GM18508 (cell line): ENCODE results near the gene LTBR.

ENCODE experiments used
- ATAC-seq: cut with Tn5 transposase; IDR thresholded peaks from one replicate; pipeline ENCODE4 v1.9.1; 2021; ENCODE audit warnings: moderate number of reproducible peaks; ENCODE audit not compliant: insufficient read depth, unreplicated experiment

LTBR gene

DNA sequence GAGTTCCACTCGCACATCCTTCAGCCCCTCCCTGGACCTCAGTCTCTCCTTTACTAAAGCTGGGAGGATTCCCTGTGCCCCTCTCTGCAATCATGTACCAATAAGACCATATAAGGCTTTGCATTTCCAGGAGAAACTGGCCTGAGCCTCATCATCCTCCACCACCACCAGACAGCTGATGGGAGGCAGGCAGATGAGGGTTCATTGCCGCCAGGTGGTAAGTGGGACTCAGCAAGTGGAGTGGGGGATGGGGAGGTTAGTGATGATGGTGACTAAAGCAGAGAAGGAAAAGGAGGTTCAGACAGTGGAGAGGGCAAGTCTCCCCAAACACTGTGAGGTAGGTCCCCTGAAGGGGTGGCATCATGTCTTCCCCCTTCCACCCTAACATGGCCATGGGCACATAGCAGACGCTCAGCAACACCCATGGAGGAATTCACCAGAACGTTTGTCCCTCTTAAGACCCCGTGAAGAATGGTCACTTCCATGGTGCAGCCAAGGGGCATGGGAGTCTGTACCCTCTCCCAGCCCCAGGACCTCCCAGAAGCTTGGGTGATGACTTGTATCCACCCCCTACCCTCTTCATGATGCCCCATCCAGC is 37.6 kb upstream of the LTBR start:
- ATAC-seq = no peak

- ATAC-seq = no peak
Observed at GRCh38 chr12:6346942-6347341, 37.0 kb upstream of the LTBR start.

- no peak for ATAC-seq
Observed at GRCh38 chr12:6347367-6348338, 36.3 kb upstream of the LTBR start.

GRCh38 chr12:6351622-6352021 is 32.3 kb upstream of the LTBR start:
- no peak for ATAC-seq

DNA sequence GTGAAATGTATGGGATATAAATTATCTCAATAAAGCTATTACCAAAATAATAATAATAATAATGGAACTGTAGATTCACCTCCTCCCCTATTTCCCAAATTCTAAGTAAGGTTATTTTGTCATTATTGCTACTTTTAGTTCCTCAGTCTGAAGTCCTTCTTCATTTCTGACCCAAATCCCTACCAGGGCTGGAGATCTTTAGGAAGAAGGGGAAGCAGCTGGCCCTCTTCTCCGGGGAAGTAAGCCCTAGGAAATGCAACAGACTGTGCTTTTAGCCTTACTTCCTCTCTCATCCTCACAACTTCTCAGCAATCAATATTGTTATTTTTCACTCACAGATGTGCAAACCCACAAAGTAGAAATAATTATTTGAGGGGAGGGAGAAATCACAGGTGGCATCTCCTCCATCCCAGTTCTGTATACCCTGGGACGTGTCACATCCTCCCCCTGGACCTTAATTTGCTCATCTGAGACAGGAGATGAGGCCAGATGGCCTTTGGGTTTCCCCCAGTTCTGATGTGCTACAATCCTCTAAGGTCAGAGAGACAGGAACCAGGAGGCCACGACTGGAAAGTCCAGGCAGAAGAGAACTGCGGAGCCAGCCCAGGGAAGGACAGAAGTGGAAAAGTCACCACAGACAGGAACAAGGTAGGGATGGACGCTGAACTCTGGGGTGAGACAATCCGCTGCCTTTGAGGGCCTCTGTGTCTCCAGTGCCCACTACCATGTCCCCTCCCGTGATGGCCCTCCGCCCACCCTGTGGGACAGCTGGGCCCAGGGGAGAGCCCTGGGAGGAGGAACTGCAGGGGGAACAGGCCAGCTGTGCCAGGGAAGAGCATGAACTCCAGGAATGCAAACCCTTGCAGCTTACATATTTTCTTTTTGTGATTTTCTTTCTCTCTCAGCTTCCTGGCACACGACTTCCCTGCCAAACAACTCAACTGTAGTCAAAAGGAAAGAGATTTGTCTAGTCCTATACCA is 31.5 kb upstream of the LTBR start:
- ATAC-seq = no peak

- ATAC-seq = no peak
Observed at GRCh38 chr12:6354495-6355393, 29.2 kb upstream of the LTBR start.

- no peak for ATAC-seq
Observed at GRCh38 chr12:6355491-6356373, 28.2 kb upstream of the LTBR start.

DNA sequence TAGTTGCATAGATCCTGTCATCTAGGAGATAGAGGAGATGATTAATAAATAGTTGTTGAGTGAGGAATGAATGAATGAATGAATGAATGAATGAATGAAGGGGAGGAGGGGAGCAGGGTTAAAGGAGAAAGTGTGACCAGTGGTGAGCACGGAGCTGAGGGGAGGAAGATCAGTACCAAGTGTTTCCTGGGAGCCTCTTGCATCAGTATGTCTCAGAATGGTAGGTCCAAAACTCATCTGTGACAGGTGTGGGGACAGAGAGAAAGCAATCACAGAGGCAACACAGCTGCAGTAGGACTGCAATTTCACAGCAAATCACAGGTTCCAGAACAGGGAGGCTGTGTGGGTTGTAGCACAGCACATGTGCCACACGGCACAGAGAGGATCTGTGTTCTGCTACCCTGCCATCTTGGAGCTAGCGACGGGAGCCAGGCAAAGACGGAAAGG is 27.6 kb upstream of the LTBR start:
- ATAC-seq = no peak

- no peak for ATAC-seq
Observed at GRCh38 chr12:6358881-6359280, 25.1 kb upstream of the LTBR start.

- no peak for ATAC-seq
Observed at GRCh38 chr12:6360080-6360571, 23.8 kb upstream of the LTBR start.

DNA sequence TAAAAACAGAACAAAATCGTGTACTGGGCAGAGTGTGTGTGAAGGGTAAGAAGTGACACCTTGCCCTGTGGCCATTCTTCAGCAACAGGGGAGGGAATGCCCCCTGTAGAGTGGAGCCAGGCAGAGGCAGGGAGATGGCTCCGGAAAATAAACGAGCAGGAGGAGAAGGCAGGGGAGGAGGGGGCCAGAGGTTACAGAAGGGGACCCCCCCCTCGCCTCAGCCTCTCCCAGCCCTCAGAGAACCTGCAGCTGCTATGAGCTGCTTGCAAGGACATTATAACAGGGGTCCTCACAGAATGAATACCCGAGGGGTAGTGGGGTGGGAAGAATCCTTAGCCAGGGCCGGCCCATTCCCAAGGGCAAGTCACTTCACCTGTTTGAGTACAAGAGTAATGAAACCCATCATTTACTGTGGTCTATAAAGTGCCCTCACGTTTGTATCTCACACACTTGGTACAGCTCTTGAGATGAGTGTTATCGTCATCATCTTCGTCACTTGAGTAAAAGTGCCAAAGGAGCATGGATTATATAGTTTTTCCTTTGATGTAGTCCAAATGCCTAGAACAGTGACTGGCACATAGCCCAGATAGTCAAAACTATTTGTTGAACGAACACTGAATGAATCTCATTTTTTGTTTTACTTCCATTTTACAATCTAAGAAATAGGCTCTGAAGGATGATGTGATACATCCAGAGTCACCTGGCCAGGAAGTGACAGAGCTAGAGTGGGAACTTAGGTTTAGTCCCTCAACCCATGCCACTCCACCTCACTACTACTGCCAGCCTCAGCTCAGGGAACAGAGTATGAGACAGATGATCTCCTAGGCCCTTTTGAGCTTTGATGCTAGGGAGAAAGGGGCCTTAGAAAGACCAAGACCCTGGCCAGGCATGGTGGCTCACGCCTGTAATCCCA is 23.1 kb upstream of the LTBR start:
- ATAC-seq = no peak

DNA sequence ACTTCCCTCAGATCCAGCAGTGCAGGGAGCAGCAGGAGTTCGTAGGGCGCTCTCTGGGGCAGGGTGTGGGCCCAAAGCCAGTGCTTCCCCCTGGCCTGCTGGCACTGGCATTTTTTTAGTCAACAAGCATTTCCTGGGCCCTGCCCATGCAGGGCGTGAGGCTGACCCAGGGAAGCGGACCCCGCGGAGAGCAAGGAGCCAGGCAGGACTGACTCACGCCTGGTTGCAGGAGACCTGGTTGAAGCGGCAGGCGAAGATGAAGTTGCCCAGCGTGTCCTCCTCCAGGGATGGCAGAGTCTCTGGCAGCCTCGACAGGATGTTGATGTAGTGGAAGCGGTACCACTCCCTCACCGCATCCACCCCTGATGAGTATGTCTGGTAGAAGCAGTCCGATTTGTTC is 22.1 kb upstream of the LTBR start:
- ATAC-seq = no peak

DNA sequence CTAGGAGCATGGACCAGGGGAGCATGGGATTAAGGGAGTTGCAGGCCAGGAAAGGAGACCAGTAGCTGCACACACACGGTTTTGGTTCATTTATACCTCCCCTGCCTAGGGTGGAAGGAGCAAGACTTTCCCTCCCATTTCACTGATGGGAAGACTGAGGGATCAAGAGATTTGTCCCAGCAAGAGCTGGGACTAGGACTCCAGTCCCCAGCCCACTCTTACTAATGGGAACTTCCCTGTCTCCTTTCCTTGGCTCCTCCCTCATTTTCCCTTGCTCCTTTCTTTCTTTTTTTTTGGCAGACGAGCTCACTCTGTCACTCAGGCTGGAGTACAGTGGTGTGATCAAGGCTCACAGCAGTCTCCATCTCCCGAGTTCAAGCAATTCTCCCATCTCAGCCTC is 21.6 kb upstream of the LTBR start:
- no peak for ATAC-seq

- no peak for ATAC-seq
Observed at GRCh38 chr12:6363010-6363329, 21.0 kb upstream of the LTBR start.

DNA sequence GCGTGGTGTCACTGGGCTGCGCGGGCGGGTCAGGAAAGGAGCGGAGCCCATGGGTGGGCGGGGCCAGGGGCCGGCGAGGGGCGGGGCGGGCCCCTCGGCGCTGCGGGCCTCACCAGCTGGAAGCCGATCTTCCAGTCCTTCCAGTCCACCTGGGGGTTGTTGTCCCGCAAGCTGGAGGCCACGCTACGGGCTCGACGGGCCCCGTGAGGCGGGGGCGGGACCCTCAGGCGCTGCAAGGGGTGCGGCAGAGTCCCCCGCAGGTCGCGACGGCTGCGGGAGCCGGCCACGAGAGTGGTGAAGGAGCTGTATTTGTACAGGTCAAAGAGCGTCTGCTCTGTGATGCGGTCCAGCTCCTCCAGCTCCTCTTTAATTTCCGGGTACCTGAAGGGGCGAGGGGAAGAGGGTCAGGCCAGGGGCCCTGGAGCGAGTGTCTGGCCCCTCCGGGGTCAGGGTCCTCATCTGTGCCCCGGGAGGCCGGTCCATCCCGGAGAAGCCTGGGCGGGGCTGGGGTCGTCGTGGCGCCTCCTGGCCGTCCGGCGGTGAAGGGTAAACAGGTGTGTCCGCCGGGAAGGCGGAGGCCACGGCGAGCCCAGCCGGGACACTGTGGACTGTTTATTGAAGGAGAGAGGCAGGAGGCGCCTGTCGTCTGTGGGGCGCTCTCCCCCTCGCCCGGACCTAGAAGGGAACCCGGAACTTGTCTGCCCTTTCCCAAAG is 20.5 kb upstream of the LTBR start:
- no peak for ATAC-seq

DNA sequence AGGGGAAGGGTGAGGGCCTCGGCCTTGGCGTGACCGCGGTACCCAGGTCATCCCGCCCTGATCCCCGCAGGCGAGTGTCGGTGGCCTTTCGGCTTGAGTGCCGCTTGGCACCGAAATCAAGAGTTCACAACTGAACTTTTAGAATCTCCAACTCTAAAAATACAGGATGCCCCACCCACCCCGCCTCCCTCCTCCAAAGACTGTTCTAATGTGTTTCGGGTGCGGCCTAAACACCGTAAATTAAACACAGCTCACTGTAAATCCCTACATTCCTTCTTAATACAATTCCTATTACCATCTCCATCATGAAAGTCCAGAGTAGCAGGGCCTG is 20.0 kb upstream of the LTBR start:
- ATAC-seq = no peak
